GM23338 (cell line): ENCODE results near the gene MAT2A. TPM values are rescaled to one million over a fixed set of nuclear protein-coding genes. Genes with fewer than 3 reads are reported as not detected.

ENCODE experiments used
- ATAC-seq: fragments of 200-7000 bp; cut with Tn5 transposase; 3 replicates; pipeline ENCODE4 v1.9.1; 2020
- DNase-seq: peaks from one replicate; pipeline ENCODE4 v3.0.0-alpha.2; 2015; ENCODE audit warnings: low spot score
- H2AFZ ChIP-seq: fragments of 200-600 bp; sonication (generic); 2 replicates; pipeline ENCODE4 v1.8.0; 2016; ENCODE audit warnings: antibody characterized with exemption, mild to moderate bottlenecking, moderate library complexity
- H3F3A ChIP-seq: fragments of 200-600 bp; sonication (generic); replicated peaks from 2 replicates; pipeline ENCODE4 v1.8.0; 2017; ENCODE audit warnings: antibody characterized with exemption, mixed run types, low read depth
- H3K27ac ChIP-seq: fragments of 200-600 bp; sonication (generic); 2 replicates; pipeline ENCODE4 v1.6.1; 2016; ENCODE audit warnings: low read depth
- H3K27me3 ChIP-seq: fragments of 200-600 bp; sonication (generic); 2 replicates; pipeline ENCODE4 v1.8.0; 2016; ENCODE audit warnings: mild to moderate bottlenecking, mixed run types, moderate library complexity; ENCODE audit not compliant: insufficient read depth
- H3K36me3 ChIP-seq: fragments of 200-600 bp; sonication (generic); 2 replicates; pipeline ENCODE4 v1.8.0; 2016; ENCODE audit warnings: mild to moderate bottlenecking; ENCODE audit not compliant: insufficient read depth
- H3K4me1 ChIP-seq: fragments of 200-600 bp; sonication (generic); 2 replicates; pipeline ENCODE4 v1.8.0; 2016; ENCODE audit warnings: mild to moderate bottlenecking, moderate library complexity; ENCODE audit not compliant: insufficient read depth
- H3K4me2 ChIP-seq: fragments of 200-600 bp; sonication (generic); 2 replicates; pipeline ENCODE4 v1.7.1; 2017; ENCODE audit warnings: mixed run types
- H3K4me3 ChIP-seq: fragments of 200-600 bp; sonication (generic); 2 replicates; pipeline ENCODE4 v1.6.1; 2016; ENCODE audit warnings: mixed run types
- H3K79me2 ChIP-seq: fragments of 200-600 bp; sonication (generic); replicated peaks from 2 replicates; pipeline ENCODE4 v1.8.0; 2017; ENCODE audit warnings: mild to moderate bottlenecking; ENCODE audit not compliant: insufficient read depth
- H3K9me2 ChIP-seq: fragments of 200-600 bp; sonication (generic); 2 replicates; pipeline ENCODE4 v1.8.0; 2017; ENCODE audit not compliant: insufficient read depth
- H4K20me1 ChIP-seq: fragments of 200-600 bp; sonication (generic); replicated peaks from 2 replicates; pipeline ENCODE4 v1.8.0; 2017; ENCODE audit warnings: mild to moderate bottlenecking; ENCODE audit not compliant: insufficient read depth
- H3K27ac Mint-ChIP-seq: 2 replicates; pipeline ENCODE4 v1.8.0; 2020; ENCODE audit warnings: inconsistent platforms, mild to moderate bottlenecking, moderate library complexity, mixed read lengths
- H3K27me3 Mint-ChIP-seq: 3 replicates; pipeline ENCODE4 v1.8.0; 2022; ENCODE audit warnings: low read depth, mild to moderate bottlenecking, moderate library complexity, mixed read lengths, inconsistent platforms; ENCODE audit not compliant: insufficient read depth, poor library complexity
- H3K36me3 Mint-ChIP-seq: 3 replicates; pipeline ENCODE4 v1.8.0; 2021; ENCODE audit warnings: low read depth, mild to moderate bottlenecking, inconsistent platforms, moderate library complexity, mixed read lengths
- H3K4me1 Mint-ChIP-seq: 3 replicates; pipeline ENCODE4 v1.8.0; 2020; ENCODE audit warnings: mild to moderate bottlenecking, inconsistent platforms, mixed read lengths
- H3K4me3 Mint-ChIP-seq: 3 replicates; pipeline ENCODE4 v1.8.0; 2021; ENCODE audit warnings: moderate library complexity, mild to moderate bottlenecking, inconsistent platforms, mixed read lengths
- H3K9me3 Mint-ChIP-seq: 3 replicates; pipeline ENCODE4 v1.8.0; 2020; ENCODE audit warnings: moderate library complexity, mild to moderate bottlenecking, inconsistent platforms, mixed read lengths
- CREB1 ChIP-seq: fragments of 250-450 bp; sonication (Bioruptor Pico); IDR thresholded peaks from 2 replicates; pipeline ENCODE4 v1.5.0; 2020; ENCODE audit warnings: low read depth, mild to moderate bottlenecking, moderate library complexity
- STAT1 ChIP-seq: IDR thresholded peaks from one replicate; pipeline ENCODE4 v1.6.1; 2016; ENCODE audit warnings: antibody characterized with exemption; ENCODE audit not compliant: unreplicated experiment
- ZNF114 ChIP-seq: fragments of 250-450 bp; sonication (Bioruptor Pico); IDR thresholded peaks from 2 replicates; pipeline ENCODE4 v1.5.0; 2020; ENCODE audit warnings: mild to moderate bottlenecking, moderate library complexity
- ZNF462 ChIP-seq: fragments of 250-450 bp; sonication (Bioruptor Pico); IDR thresholded peaks from 2 replicates; pipeline ENCODE4 v1.5.0; 2020; ENCODE audit warnings: mild to moderate bottlenecking, moderate library complexity
- polyA plus RNA-seq: library from polyadenylated mRNA; unstranded; fragments of >200 nt; fragmentation: Nextera tagmentation; extraction: Ambion mirVana; gene quantifications from 2 replicates; pipeline ENCODE4 v1.2.1, GENCODE V29; 2016
- total RNA-seq: library from RNA; depleted of rRNA; stranded (reverse); fragments of >200 nt; shearing (Covaris generic); gene quantifications from 2 replicates; pipeline ENCODE4 v1.2.3, GENCODE V29; 2014

The MAT2A gene
- total and polyA plus RNA-seq, 2 experiments from 2014 or later, result 105 to 232 TPM

DNA sequence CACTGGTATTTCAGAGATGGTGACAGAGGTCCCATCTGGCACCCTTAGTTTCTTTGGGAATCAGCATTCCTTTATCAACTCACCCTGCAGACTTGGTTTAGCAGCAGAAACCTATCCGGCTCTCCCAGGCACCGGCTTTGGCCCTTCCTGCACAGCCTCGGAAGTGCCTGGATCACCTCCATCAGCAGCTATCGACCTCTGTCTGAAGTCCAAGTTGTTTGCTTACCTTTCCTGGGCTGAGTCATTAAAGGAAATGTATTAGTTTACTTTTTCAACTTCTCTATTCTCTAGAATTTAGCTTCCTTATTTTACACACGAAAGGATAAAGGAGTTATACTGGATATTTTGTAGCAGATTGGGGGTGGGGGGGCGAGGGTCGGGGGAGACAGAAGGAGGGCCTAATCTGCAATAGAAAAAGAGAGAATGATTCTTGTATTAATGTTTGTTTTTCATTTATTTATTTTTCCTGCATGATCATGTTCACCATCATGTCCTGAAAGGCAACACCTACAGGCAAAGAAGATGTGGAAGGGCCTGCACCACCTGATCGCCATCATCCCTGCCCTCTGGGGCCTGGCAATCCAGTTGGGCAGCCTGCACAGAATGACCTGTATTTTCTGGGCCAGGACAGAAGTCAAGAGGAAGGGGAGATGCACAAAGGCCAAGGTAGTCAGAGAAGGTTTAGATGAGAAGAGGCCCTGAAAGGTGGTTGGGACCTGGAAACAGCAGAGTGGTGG lies 22.1 kb upstream of the MAT2A start (continued):
- TF ChIP-seq ZNF462 (CRISPR knock-in tag), result no peak

GRCh38 chr2:85522090-85522647 lies 16.8 kb upstream of the MAT2A start:
- Histone ChIP-seq H3K27ac (no peak overlapping the region), H3K27me3 (no peaks in the 10 kb centered on the region), H3K4me3 (no peak overlapping the region), H3K4me2 (no peak overlapping the region), H3K36me3 (no peaks in the 10 kb centered on the region), H3F3A (no peaks in the 10 kb centered on the region), H3K79me2 (no peaks in the 10 kb centered on the region), H2AFZ (no peak overlapping the region), H3K9me2 (no peaks in the 10 kb centered on the region), H3K4me1 (peaks cover 4% of the 10 kb centered on the region; the same call in 1 of the 2 replicates), H4K20me1 (no peaks in the 10 kb centered on the region)
- no peak overlapping the region for H3K27ac Mint-ChIP-seq
- no peak overlapping the region for H3K4me3 Mint-ChIP-seq
- TF ChIP-seq STAT1 (no peak), CREB1 (CRISPR knock-in tag) (no peak), ZNF114 (no peak)
- H3K9me3 Mint-ChIP-seq, result no peaks in the 10 kb centered on the region
- DNase-seq, result no peak
- H3K27me3 Mint-ChIP-seq, result peaks cover 6% of the 10 kb centered on the region
- ATAC-seq, result no peak
- peaks cover 20% of the 10 kb centered on the region for H3K4me1 Mint-ChIP-seq
- H3K36me3 Mint-ChIP-seq, result no peaks in the 10 kb centered on the region
